Adrenal gland (tissue), 19 donors: Measurements from ENCODE around the gene MPZ. TPM values are rescaled to one million over a fixed set of nuclear protein-coding genes. Genes with fewer than 3 reads are reported as not detected.
A peak's percentile ranks its signal among the peaks of the same experiment; 100 is the strongest.

Experiments
- DNase-seq, 7 donors: peaks; one replicate each; pipeline ENCODE4 v3.0.0-alpha.2; 2019 to 2020
- H3K27ac ChIP-seq, 5 donors: fragments of 200-600 bp; sonication (generic) in 4 of 5; 1 replicate in 3 of 5; 2 replicates in 2 of 5; pipeline versions ENCODE4 v1.5.1 to v1.8.0; 2016 to 2020; ENCODE audit warnings: mild to moderate bottlenecking in 1 of 5
- H3K27me3 ChIP-seq: fragments of 200-600 bp; 2 replicates; pipeline ENCODE4 v1.8.0; 2021
- H3K36me3 ChIP-seq, 2 donors: fragments of 200-600 bp; replicated peaks in 1 of 2; 1 replicate in 1 of 2; 2 replicates in 1 of 2; pipeline versions ENCODE4 v1.5.1 to v1.8.0; 2018 to 2022
- H3K4me1 ChIP-seq, 2 donors: fragments of 200-600 bp; replicated peaks in 1 of 2; 1 replicate in 1 of 2; 2 replicates in 1 of 2; pipeline versions ENCODE4 v1.5.1 to v1.8.0; 2018 to 2021
- H3K4me3 ChIP-seq, 4 donors: fragments of 200-600 bp; sonication (generic) in 3 of 4; one replicate each; pipeline ENCODE4 v1.5.1; 2016 to 2018
- H3K9me3 ChIP-seq, 3 donors: fragments of 200-600 bp; sonication (generic) in 1 of 3; replicated peaks in 1 of 3; 1 replicate in 2 of 3; 2 replicates in 1 of 3; pipeline versions ENCODE4 v1.5.1 to v1.8.0; 2016 to 2021
- CTCF ChIP-seq, 6 experiments: fragments of 450-650 bp in 4 of 6; fragments of 200-600 bp in 2 of 6; sonication (generic) in 1 of 6; IDR thresholded peaks; 1 replicate in 5 of 6; 2 replicates in 1 of 6; pipeline versions ENCODE4 v1.5.1 to v1.8.0; 2016 to 2021; ENCODE audit warnings: antibody characterized with exemption in 6 of 6, mild to moderate bottlenecking in 2 of 6, moderate library complexity in 1 of 6
- POLR2A ChIP-seq, 2 donors: fragments of 450-650 bp; IDR thresholded peaks; one replicate each; pipeline ENCODE4 v1.6.1; 2017; ENCODE audit warnings: antibody characterized with exemption in 2 of 2, mild to moderate bottlenecking in 2 of 2, moderate library complexity in 1 of 2
- WGBS, 4 donors: extraction: QIAGEN DNeasy Blood & Tissue Kit in 2 of 4; methylation state at CpG; one replicate each; pipeline versions ENCODE4 v1.1.5 to v1.1.7; 2013 to 2017; 5-methylcytosine and 5-hydroxymethylcytosine counted together
- intact Hi-C, 2 donors: fragments of 100-400 bp; cut with DNase I; formaldehyde crosslinking; loops; one replicate each; pipeline versions ENCODE4 v1.14.1 to v1.15.0; 2022 to 2023
- long read RNA-seq, 10 donors: library from polyadenylated mRNA in 3 of 10; unstranded in 2 of 10; stranded (forward) in 1 of 10; transcript quantifications; one replicate each; pipeline ENCODE4 v2.0.0 and lab custom pipeline, GENCODE V29; 2021 to 2026
- polyA plus RNA-seq, 3 donors: library from polyadenylated mRNA; stranded (reverse); fragments of 200-250 nt in 2 of 3; fragments of 350-450 nt in 1 of 3; fragmentation: Illumina TruSeq in 1 of 3; extraction: RNeasy Lipid Tissue Mini Kit (QIAGEN cat#74804) in 1 of 3; gene quantifications; one replicate each; pipeline ENCODE4 v1.2.3, GENCODE V29; 2013 to 2014
- total RNA-seq, 9 donors: library from RNA; depleted of rRNA in 4 of 9; stranded (reverse); fragments of >200 nt in 4 of 9; fragments of 120-200 nt in 1 of 9; fragmentation: NEBNext Ultra II Directional in 1 of 9; extraction: Animal tissue kit (Norgen Biotek cat#: 25700) in 1 of 9; gene quantifications; one replicate each; pipeline versions ENCODE4 v1.1.0 to v1.2.4, GENCODE V29; 2013 to 2023
- donor health status: healthy with polysubstance abuse.
- donor health status: Bipolar disorder and iron deficiency.
- donor health status: DM: yes; HTN: yes; CAD: no.
- donor health status: DM: no; HTN: no; CAD: no.
- donor health status: DM: no; HTN: no; CAD: no.
- donor health status: DM: yes; HTN: yes; CAD: no.

MPZ gene
- total RNA-seq (10 to 100 TPM in 1 of 9 donors, 1 to 10 TPM in 6, under 1 TPM in 2; 0.66 to 10.3 (median 3.1) TPM), polyA plus RNA-seq (1 to 10 TPM; 4.1 to 9.5 (median 7.9) TPM)
- long read RNA-seq, donor 1, result 0 reads
- long read RNA-seq, donor 2, result 0 reads
- long read RNA-seq, donor 3, result 0 reads
- long read RNA-seq, donor 4, result 0 reads
- long read RNA-seq, donor 5, partial matches to known transcripts, result 0 of 5 reads
- long read RNA-seq, donor 5, other reads (novel, unspliced or antisense), result 5 of 5 reads
- long read RNA-seq, donor 6, result 0 reads
- long read RNA-seq, donor 7, partial matches to known transcripts, result 0 of 3 reads
- long read RNA-seq, donor 7, other reads (novel, unspliced or antisense), result 0 of 3 reads
- long read RNA-seq, donor 8, result 0 reads
- long read RNA-seq, donor 9, result 0 reads
- long read RNA-seq, donor 10, result 0 reads

GRCh38 chr1:161309868-161310267 lies at the start of gene MPZ:
MPZ (minus strand) TSS chr1:161309968; CDS start chr1:161309905, 63 bp downstream.
- no peak for DNase-seq
- no peaks in the 10 kb centered on the region for H3K27me3 ChIP-seq
- TF ChIP-seq CTCF (IDR thresholded peaks at IDR 0.05) (no peak), POLR2A (IDR thresholded peaks at IDR 0.05) (no peak)
- intact Hi-C loops, result loop anchor here (5.0 kb wide), 1 partner anchor 57 kb away; the partner anchor contains the start of gene CFAP126 (in 2 of the 2)
- WGBS, 4 donors, result 66 to 85% (median 82%) methylated on average over 2 of the region's 2 CpGs; no CpG with 5 or more reads in 1 of the 4 donors
- no peaks in the 10 kb centered on the region for H3K9me3 ChIP-seq
- no peak within 1 kb of the TSS for H3K4me3 ChIP-seq
- no peaks in the 10 kb centered on the region for H3K36me3 ChIP-seq
- peak within 1 kb of the TSS in 3 of 5 donors; percentile 39 to 45 (median 40) for H3K27ac ChIP-seq
- peaks cover 16 to 28% of the 10 kb centered on the region in 2 donors for H3K4me1 ChIP-seq

GRCh38 chr1:161359291-161359690 lies 49.5 kb upstream of the MPZ start:
- peaks cover 0 to 7% of the 10 kb centered on the region in 2 donors for H3K36me3 ChIP-seq
- H3K27me3 ChIP-seq, result no peaks in the 10 kb centered on the region
- TF ChIP-seq POLR2A (IDR thresholded peaks at IDR 0.05) (no peak), CTCF (IDR thresholded peaks at IDR 0.05) (no peak)
- no peak overlapping the region for H3K4me3 ChIP-seq
- DNase-seq, result no peak
- H3K27ac ChIP-seq, result peak overlapping the region in 3 of 5 donors; percentile 39 to 74 (median 45)
- H3K4me1 ChIP-seq, result peaks cover 9 to 32% of the 10 kb centered on the region in 2 donors
- no peaks in the 10 kb centered on the region for H3K9me3 ChIP-seq
- intact Hi-C loops, result no loop called here

GRCh38 chr1:161357073-161357472 lies 47.3 kb upstream of the MPZ start:
- intact Hi-C loops, result no loop called here
- H3K27me3 ChIP-seq, result no peaks in the 10 kb centered on the region
- no peak for DNase-seq
- H3K36me3 ChIP-seq, result peaks cover 0 to 11% of the 10 kb centered on the region in 2 donors
- peaks cover 6 to 27% of the 10 kb centered on the region in 2 donors for H3K4me1 ChIP-seq
- no peak overlapping the region for H3K4me3 ChIP-seq
- 93 to 97% (median 96%) methylated on average over 8 of the region's 8 CpGs for WGBS, 4 donors
- TF ChIP-seq POLR2A (IDR thresholded peaks at IDR 0.05) (no peak), CTCF (IDR thresholded peaks at IDR 0.05) (no peak)
- H3K9me3 ChIP-seq, result no peaks in the 10 kb centered on the region
- no peak overlapping the region for H3K27ac ChIP-seq

- TF ChIP-seq POLR2A (IDR thresholded peaks at IDR 0.05) (no peak), CTCF (IDR thresholded peaks at IDR 0.05) (no peak)
- no peaks in the 10 kb centered on the region for H3K27me3 ChIP-seq
- no peak for DNase-seq
- intact Hi-C loops, result no loop called here
- H3K36me3 ChIP-seq, result peaks cover 0 to 5% of the 10 kb centered on the region in 2 donors
- H3K4me3 ChIP-seq, result no peak overlapping the region
- H3K4me1 ChIP-seq, result peaks cover 7 to 20% of the 10 kb centered on the region in 2 donors
- 36 to 50% (median 45%) methylated on average over 1 of the region's 1 CpG for WGBS, 4 donors
- no peaks in the 10 kb centered on the region for H3K9me3 ChIP-seq
- peak overlapping the region in 3 of 5 donors; percentile 7 to 47 (median 27) for H3K27ac ChIP-seq
Measured at GRCh38 chr1:161351482-161351881, 41.7 kb upstream of the MPZ start.
